T1000 (cell line): ENCODE results near the gene PIR.

Experiments used
- DNase-seq: peaks from one replicate; lab custom pipeline; 2025; ENCODE audit warnings: mixed read lengths; lab: John Stamatoyannopoulos, UW

Gene PIR

DNA sequence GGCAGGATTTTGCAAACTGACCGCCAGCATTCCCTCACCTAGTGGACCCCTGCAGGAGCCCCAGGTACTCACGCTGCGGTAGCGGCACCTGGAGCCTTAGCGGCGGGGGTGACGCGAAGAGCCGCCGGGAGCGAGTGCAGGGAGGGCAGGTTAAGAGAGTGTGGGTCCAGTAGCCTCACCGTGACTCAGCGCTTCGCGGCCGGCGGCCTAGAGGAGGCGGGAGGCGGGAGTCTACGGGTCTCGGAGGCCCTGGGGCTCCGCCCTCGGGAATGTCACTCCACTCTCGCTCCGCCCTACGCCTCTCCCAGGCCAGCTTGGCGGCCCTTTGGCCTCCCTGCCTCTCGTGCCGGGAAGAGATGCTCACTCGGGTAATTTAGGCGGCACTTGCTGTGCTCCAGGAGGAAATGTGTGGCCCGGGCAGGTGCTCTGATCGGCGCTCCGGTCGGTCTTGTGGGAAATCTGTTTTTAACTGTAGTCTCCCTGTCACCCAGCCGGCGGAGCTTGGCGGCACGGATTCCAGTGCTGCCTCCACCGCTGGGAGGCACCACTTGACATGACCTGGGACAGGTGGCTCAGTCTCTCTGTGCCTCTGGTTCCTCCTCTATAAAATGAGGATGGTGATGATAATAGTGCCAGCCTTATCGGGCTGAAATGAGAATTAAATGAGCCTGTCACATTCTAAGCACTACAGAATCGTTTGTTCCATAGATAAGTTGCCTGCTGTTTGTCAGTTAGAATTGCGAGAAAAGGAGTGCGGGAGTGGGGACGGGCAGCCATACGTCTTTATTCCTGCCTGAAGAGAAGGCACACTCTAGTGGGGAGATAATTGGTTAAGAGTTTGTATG lies at the start of gene PIR:
TSS of gene PIR (minus strand) at position 216 of the 845 bp plus-strand sequence. CDS start 2,076 bp downstream, outside the sequence.
- DNase-seq: peak; percentile 54

GRCh38 chrX:15530318-15530717 lies 37.2 kb upstream of the PIR start:
- no peak for DNase-seq

- no peak for DNase-seq
Measured at GRCh38 chrX:15529165-15529564, 36.0 kb upstream of the PIR start.

DNA sequence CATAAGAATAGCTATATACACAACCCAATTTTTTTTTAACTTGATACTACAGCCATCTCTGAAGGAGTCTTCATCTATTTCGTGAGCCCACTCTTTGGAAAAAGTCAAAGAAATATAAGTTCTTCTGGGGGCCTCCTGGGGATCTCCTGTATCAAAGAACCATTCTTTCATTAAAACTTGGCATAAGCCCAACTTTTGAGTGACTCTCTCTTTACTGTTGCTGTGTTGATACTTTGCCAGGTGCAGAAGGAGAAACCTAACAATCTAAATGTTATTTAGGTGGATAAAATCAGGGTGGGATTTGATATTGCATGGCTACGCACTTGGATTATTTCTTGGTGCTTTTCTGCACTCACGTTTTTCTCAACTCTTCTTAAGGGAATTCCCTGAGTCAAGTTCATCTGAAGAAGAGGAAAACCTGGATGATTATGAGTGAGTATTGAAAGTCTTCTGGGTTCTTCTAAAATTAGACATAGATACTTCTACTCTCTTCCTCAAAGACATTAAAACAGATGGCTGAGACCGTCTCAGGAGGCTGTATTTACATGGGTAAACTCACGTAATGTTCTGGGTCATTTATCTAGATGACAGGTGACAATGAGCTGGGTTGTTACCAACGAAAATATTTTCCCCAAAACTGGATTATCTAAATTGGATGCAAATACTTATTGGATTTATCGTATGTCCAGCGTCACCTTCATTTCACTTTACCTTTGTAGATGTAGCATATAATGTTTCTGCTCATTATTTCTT lies 32.7 kb upstream of the PIR start:
- no peak for DNase-seq

- no peak for DNase-seq
Measured at GRCh38 chrX:15524417-15524816, 31.3 kb upstream of the PIR start.

DNA sequence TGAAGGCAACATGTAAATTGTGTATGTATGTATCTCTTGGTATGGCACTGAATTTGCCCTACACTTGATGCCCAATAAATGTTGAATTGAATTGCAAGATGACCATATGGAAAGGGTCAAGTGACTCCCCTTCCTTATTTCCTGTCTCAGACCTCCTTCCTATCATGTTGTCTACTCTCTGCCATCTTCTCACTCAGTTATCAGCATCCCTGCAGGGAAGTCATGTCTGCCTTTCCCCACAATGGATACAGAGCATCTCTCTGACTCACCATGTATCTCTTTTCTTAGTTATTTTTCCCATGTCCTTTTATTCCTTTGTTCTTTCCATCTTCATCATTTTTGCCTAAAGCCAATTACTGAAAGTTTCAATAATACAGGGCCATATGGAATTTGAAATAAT lies 30.0 kb upstream of the PIR start:
- DNase-seq: no peak

DNA sequence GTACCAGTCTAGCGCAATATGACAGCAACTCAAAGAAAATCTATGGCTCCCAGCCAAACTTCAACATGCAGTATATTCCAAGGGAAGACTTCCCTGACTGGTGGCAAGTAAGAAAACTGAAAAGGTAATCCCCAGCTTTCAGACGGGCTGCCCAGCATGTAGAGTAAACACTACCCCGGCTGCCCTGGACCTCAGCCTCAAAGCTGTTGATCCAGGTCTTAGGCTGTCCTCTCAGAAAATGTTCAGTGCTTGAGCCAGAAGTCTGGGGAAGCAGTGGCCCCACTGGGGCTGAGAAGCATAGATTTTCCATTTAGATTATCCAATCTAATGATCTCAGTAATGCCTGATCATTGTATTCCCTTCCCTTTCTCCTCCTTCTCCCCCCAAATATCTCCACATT lies 29.3 kb upstream of the PIR start:
- no peak for DNase-seq

GRCh38 chrX:15515931-15516330 lies 22.8 kb upstream of the PIR start:
- DNase-seq: no peak

- no peak for DNase-seq
Measured at GRCh38 chrX:15514279-15514678, 21.1 kb upstream of the PIR start.

DNA sequence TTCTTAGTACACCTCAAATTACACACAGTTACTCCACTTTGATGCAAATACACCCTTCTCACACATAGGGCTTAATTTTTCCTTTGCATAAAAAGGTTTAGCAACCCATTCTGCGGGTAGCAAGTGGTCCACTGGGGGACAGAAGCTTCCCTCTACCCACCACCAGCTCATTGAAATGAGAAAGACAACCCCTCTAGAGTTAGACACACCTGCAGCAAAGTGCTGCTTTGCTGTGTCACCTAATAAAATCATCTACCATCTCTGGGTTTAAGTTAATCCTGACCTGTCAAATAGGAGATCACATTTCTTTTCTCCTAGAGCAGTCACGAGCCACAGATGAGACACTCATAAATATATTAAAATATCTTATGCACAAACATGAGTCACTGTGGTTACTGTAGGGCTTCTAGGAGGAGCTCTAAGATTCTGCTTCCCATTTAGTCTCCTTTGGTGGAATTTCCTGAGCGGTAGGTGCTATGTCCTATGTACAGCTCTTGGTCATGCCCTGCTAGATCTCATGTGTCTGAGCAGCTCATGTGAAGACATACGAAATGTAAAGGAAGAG lies 19.4 kb upstream of the PIR start:
- no peak for DNase-seq

DNA sequence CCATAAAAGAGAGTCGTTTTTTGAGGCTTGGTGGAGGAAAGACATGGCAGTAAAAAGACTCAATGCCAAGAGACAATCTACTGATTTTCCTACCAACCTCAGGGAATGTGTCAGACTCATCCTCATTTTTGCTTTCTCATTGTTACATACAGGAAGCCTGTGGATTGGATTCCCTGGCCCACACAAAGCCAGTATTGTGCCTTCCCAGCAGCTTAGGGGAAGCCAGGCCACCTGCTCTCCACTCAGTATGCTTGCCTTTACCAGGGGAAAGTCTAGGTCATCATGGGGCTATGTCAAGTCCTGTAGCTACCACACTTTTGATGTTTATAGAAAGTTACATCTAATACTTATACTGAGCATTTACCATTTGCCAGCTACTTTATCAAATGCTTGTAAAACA lies 18.4 kb upstream of the PIR start:
- no peak for DNase-seq

- DNase-seq: no peak
Measured at GRCh38 chrX:15509845-15510244, 16.7 kb upstream of the PIR start.

DNA sequence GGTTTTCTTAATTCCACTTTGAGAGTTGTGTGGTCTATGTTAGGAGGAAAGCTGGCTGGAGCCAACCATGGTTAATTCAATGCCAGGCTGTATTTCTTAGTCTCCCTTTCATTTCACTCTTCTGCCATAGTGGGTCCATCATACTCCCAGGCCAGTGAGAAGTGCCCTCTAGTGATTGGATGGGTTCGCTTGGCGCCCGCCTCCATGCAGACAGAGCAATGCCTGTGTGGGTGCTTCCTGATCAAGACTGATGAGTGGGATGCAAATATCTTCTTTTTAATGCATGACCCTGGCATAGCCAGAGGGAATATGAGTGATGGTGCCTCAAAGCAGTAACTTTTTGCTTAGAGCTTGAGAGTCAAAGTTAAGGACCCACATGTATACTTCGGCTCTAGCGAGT lies 13.9 kb upstream of the PIR start:
- no peak for DNase-seq

- DNase-seq: no peak
Measured at GRCh38 chrX:15505101-15505500, 12.0 kb upstream of the PIR start.

- no peak for DNase-seq
Measured at GRCh38 chrX:15504661-15505060, 11.5 kb upstream of the PIR start.

- DNase-seq: no peak
Measured at GRCh38 chrX:15501506-15501905, 8.4 kb upstream of the PIR start.

DNA sequence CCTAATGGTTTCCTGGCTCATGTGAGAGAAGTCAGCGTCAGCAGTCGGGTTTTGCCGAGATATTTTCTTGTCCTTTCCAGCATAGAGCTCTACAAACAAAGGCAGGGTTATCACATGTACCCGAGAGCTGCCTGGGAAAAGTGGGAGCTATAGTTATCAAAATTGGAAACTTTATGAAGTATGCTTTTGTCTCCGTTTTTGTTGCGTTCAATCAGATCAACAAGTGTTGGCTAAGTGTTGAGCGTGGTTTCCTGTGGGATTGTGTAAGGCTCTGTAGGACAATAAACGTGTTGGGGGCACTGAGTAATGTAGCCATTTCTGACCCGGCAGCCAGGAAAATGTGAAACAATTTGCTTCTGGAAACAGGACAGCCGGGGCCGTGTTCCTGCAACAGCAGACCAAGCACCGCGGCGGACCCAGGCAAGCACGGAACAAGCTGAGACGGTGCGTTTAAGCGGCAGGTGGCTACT lies 7.4 kb upstream of the PIR start, which contains the start of gene BMX:
TSS of gene BMX (plus strand) at position 311 of the 470 bp plus-strand sequence. CDS start 7,547 bp downstream, outside the sequence.
- DNase-seq: no peak

DNA sequence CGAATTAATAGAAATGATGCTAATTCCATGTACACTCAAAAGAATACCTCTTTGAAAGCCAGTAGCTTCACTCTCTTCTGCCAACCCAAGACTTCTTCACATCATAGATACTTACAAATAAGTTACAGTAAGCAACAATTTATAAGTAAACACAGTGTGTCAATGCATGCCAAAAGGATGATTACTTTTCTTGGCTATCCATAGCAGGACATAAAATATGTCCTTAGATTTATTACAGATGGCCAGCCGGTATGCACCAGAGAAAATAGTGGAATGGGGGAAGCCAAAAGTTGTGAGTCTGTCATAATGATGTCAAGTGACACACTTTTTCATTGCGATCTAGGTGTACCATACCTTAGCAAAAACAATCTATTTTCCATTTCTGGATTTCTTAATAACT lies 6.8 kb upstream of the PIR start:
- DNase-seq: no peak

- DNase-seq: no peak
Measured at GRCh38 chrX:15498741-15499140, 5.6 kb upstream of the PIR start.

DNA sequence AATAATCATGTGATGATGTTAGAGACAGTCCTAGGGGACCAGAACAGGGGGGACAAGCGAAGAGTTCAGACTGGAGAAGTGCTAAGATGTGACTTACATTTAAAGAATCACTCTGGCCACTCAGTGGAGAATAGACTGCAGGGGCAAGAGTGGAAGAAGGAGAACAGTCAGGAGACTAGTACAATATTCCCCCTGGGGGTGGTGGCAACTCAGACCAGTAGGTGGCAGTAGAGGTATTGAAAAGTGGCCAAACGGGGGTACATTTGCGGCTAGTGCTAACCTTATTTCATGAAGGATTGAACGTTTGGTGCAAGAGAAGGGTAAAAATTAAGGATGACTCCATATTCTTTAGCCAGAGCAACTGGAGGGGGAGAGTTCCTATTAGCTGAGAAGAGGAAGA lies 4.7 kb upstream of the PIR start:
- peak; percentile 5 for DNase-seq

DNA sequence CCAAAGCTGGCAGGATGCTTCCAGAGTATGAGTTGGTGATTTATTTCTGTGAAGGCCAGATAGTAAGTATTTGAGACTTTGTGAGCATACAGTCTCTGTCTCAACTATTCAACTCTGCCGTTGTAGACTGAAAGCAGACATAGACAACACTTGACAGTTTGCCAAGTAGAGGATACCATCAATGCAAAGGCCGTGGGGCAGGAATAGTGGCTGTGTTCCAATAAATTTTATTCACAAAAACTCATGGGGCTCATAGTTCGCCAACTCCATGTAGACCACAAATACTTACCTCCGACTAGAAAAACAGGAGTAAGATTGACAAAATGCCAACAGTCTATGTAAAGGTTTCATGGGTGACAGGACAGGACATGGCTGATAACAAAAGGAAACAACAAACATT lies 3.7 kb upstream of the PIR start:
- no peak for DNase-seq

- DNase-seq: no peak
Measured at GRCh38 chrX:15495801-15496200, 2.7 kb upstream of the PIR start.

DNA sequence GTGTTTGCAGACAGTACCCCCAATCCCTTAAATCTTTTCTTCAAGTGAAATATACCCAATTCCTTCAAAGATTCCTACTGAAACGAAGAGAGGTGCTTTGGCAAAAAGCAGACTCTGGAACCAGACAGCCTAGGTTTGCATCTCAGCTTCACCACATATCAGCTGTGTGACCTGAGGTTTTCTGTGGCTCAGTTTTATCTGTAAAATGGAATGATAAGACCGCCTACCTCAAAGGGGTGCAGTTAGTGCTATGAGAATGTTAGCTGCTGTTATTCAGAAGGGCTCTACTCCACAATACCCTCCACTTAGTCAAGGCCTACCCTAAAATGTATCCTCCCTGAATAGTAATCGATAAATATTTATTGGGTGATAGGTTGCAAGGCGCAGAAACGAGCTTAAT lies 664 bp downstream of the PIR start:
- DNase-seq: no peak
